ENCODE data around the gene RXRG.
A peak's percentile ranks its signal among the peaks of the same experiment; 100 is the strongest.

Gene RXRG

DNA sequence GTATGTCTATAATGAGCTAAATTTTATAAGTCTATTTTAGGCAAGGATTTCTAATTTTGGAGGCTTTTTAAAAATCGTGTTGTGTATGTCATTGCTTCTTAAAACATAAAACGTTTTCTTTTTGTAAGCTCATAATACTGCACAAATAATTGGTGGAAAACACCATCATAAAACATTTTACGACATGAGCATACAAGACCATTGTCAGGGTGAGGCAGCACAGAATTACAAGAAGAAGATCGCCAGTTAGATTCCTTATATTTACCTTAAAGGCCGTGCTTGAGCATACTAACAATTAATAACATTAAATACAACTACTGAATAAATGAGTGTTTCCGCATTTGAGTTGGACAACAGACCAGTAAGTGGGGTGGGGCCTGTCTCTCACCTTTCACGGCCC lies 69.3 kb downstream of the RXRG start:
- peaks cover 17% of the 10 kb centered on the region for H3K4me1 Mint-ChIP-seq
- H3K36me3 Mint-ChIP-seq, result no peaks in the 10 kb centered on the region
- H3K27me3 Mint-ChIP-seq, result peaks cover 56% of the 10 kb centered on the region
- no peak overlapping the region for H3K27ac Mint-ChIP-seq
- H3K4me3 Mint-ChIP-seq, result peak overlapping the region; percentile 50
- H3K9me3 Mint-ChIP-seq, result no peaks in the 10 kb centered on the region

GRCh38 chr1:165371588-165372225 lies 73.2 kb downstream of the RXRG start:
- H3K4me3 Mint-ChIP-seq, result no peak overlapping the region
- H3K27me3 Mint-ChIP-seq, result peaks cover 69% of the 10 kb centered on the region
- H3K4me1 Mint-ChIP-seq, result peaks cover 11% of the 10 kb centered on the region
- H3K9me3 Mint-ChIP-seq, result no peaks in the 10 kb centered on the region
- peaks cover 2% of the 10 kb centered on the region for H3K36me3 Mint-ChIP-seq
- H3K27ac Mint-ChIP-seq, result no peak overlapping the region

- Mint-ChIP-seq H3K9me3 (no peaks in the 10 kb centered on the region), H3K4me3 (no peak overlapping the region), H3K27me3 (peaks cover 59% of the 10 kb centered on the region), H3K4me1 (no peaks in the 10 kb centered on the region), H3K36me3 (peaks cover 2% of the 10 kb centered on the region), H3K27ac (no peak overlapping the region)
Observed at GRCh38 chr1:165369255-165369848, 75.6 kb downstream of the RXRG start.

DNA sequence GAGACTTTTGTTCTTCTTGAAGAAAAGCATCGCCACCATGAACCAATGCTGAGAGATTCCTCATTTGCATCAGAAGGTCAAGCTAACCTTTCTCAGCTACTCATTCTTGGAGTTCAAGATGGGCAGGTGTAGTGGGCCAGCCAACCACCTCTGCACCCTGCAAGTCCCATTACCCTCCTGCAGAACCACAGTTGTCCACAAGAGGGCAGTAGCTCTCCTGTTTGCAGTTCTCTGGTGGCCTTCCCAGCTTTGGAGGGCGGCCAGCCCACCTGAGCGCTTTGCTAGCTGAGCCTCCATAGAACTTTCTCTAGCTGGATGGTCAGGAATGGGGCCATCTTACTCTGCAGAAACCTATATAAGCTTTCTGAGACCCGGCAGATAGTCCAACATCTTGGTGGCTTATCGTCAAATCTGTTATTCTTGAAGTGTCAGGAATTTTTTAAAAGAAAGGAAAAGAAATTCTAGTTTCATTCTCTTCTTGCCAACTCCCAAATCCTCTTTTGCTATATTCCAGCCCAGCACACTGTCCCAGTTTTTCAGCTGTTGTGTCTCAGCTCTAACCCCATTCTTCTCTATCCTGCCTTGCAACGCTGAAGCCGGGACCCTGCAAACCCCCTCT lies 77.4 kb downstream of the RXRG start:
- Mint-ChIP-seq H3K9me3 (no peaks in the 10 kb centered on the region), H3K27me3 (peaks cover 54% of the 10 kb centered on the region), H3K36me3 (peaks cover 2% of the 10 kb centered on the region), H3K4me1 (no peaks in the 10 kb centered on the region), H3K27ac (no peak overlapping the region), H3K4me3 (no peak overlapping the region)

- peaks cover 2% of the 10 kb centered on the region for H3K36me3 Mint-ChIP-seq
- H3K9me3 Mint-ChIP-seq, result no peaks in the 10 kb centered on the region
- no peaks in the 10 kb centered on the region for H3K4me1 Mint-ChIP-seq
- H3K27me3 Mint-ChIP-seq, result peaks cover 44% of the 10 kb centered on the region
- H3K27ac Mint-ChIP-seq, result no peak overlapping the region
- H3K4me3 Mint-ChIP-seq, result no peak overlapping the region
Observed at GRCh38 chr1:165365341-165365740, 79.6 kb downstream of the RXRG start.

DNA sequence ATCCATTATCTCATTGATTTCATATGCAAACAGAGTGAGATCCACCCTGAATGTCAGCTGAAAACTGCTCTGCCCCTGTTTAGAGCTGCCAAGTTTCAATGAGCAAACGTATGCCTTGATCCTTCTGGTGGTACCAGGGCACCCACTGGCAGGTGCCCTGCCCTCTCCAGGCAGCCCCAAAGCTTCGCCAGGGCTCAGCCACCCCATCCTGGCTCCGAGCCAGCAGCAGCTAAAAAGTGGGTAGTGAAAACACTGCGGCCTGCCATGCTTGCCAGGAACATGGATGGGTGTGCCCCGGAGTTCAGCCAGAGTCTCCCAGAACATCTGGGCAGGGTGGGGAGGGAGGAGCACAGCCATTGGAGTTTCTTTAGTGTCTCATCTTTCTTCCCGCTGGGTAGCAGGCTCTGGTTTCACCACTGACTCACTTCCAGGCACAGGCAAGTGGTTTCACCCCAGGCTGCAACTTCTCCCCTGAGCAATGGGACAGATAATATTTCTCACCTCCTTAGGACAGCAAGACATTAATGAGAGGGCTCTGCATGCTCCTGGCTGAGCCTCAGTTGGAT lies 80.3 kb downstream of the RXRG start:
- Mint-ChIP-seq H3K9me3 (no peaks in the 10 kb centered on the region), H3K4me3 (no peak overlapping the region), H3K27ac (no peak overlapping the region), H3K27me3 (peaks cover 46% of the 10 kb centered on the region), H3K36me3 (no peaks in the 10 kb centered on the region), H3K4me1 (no peaks in the 10 kb centered on the region)

DNA sequence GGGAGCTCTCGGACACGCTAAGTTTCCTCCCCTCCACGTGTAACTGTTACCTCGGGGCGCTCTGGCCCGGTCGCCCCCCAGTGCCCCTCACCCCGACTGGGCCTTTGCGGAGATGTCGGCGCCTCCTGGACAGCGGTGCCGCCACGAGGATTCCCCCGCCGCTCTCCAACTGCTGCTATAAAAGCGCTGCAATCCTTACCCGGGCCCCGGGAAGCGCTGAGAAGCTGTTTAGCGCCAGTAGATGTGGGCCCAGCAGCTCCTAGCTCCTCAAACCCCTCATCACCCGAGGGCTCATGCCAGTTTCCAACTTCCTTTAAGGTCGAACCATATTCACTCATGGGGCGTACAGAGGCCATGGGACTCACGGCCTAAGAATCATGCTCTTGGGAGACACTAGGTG lies 88.0 kb downstream of the RXRG start:
- Mint-ChIP-seq H3K36me3 (no peaks in the 10 kb centered on the region), H3K9me3 (no peaks in the 10 kb centered on the region), H3K4me3 (no peak overlapping the region), H3K27ac (no peak overlapping the region), H3K27me3 (peaks cover 54% of the 10 kb centered on the region), H3K4me1 (peaks cover 5% of the 10 kb centered on the region)

DNA sequence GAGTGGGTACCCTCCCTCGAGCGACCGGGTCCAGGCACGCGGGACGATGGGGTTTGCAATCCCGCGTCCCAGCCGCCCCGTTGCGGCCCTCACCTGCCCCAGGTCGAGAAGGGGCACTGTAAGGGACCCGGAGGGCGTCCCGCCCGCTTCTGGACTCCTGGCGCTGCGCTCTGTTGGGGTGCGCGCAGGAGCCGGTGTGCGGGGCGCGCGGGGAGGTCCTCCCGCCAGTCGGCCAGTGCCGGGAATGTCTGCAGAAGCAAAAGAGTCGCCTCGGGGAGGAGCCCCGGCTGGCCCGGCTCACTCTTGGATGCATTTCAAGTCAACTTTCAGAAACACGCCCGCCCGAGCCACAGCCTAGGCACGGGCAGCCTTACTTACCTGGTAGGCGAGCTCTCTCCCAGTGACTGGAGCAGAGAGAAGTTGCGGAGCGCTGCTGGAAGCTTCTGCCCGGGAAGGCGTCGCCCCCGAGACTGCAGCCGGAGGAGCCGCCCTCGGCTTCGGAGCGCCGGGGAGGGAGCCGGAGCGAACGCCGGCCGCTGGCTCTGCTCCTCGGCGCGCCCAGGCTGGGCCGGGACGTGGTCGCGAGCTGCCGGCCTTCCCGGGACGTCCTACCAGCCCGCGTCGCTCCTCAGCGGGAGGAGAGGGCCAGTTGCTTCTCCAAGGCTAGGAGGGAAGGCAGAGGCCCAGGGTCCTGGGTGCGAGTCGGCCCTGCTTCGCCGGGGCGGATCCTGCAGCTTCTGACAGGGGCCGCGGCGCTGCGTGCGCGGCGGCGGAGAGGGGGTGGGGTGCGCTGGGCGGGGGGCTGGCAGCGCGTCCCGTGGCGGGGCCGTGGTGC lies 88.7 kb downstream of the RXRG start, which contains the start of gene LMX1A:
TSS of gene LMX1A (minus strand) at position 739 of the 835 bp plus-strand sequence. CDS start 1,156 bp downstream, outside the sequence.
- no peaks in the 10 kb centered on the region for H3K9me3 Mint-ChIP-seq
- peaks cover 58% of the 10 kb centered on the region for H3K27me3 Mint-ChIP-seq
- H3K4me3 Mint-ChIP-seq, result no peak within 1 kb of the TSS
- H3K27ac Mint-ChIP-seq, result no peak within 1 kb of the TSS
- no peaks in the 10 kb centered on the region for H3K36me3 Mint-ChIP-seq
- peaks cover 5% of the 10 kb centered on the region for H3K4me1 Mint-ChIP-seq

DNA sequence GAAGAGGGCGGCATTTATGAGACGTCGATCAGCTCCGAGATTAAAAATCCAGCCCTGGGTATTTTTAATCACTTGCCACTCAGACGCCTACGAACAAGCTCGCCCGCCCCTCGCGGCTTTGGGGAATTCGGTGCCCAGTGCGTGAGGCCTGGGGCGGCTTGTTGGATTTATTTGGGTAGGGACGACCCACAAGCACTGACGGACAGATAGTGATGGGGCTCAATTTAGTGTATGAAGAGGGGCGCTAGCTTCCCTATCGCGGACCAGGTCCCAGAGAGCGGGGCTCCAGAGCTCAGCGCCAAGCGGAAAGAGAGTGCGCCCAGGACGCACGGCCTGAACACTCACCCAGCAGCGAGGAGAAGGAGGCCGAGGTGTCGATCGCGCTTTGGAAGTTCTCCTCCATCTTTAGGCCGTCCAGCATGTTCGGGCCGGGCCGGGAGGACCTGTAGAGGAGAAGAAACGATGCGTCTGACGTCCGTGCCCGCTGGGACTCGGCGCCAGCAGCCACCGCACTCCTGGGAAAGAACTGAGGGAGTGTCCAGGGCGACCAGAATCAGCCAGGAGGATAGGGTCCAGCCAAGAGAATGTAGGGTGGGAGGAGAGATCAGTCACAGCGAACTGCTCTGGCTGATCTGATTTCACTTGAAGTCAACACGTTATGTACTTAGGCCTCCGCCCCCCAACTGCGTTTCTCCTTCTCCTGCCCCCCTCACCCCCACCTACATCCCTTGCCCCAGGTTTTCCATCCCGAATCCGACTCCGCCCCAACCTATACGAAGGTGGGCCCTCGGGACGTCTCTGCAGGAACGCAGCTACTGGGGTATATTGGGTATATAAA lies 89.6 kb downstream of the RXRG start:
- H3K4me1 Mint-ChIP-seq, result peaks cover 5% of the 10 kb centered on the region
- peaks cover 62% of the 10 kb centered on the region for H3K27me3 Mint-ChIP-seq
- no peak overlapping the region for H3K27ac Mint-ChIP-seq
- no peaks in the 10 kb centered on the region for H3K36me3 Mint-ChIP-seq
- no peak overlapping the region for H3K4me3 Mint-ChIP-seq
- no peaks in the 10 kb centered on the region for H3K9me3 Mint-ChIP-seq

DNA sequence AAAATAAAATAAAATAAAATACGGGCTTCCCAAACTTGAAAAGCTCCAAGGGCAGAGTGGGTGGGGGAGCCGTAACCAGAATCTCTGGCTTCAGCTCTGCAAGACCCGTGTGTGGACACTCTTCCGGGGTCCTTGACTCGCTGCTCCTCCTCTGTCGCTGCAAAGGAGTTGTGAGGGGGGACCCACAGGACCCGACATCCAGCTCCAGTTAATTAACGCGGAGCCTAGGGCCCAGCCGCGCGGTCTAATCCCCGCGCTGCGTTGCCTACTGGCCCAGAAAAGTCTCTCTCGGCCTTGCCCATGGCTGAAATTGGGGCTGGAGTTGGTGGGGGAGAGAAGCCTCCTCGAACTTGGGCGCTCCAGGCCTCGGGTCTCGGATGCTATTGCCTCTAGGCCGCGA lies 90.2 kb downstream of the RXRG start:
- Mint-ChIP-seq H3K4me3 (no peak overlapping the region), H3K4me1 (peaks cover 5% of the 10 kb centered on the region), H3K9me3 (no peaks in the 10 kb centered on the region), H3K36me3 (no peaks in the 10 kb centered on the region), H3K27me3 (peaks cover 62% of the 10 kb centered on the region), H3K27ac (no peak overlapping the region)

DNA sequence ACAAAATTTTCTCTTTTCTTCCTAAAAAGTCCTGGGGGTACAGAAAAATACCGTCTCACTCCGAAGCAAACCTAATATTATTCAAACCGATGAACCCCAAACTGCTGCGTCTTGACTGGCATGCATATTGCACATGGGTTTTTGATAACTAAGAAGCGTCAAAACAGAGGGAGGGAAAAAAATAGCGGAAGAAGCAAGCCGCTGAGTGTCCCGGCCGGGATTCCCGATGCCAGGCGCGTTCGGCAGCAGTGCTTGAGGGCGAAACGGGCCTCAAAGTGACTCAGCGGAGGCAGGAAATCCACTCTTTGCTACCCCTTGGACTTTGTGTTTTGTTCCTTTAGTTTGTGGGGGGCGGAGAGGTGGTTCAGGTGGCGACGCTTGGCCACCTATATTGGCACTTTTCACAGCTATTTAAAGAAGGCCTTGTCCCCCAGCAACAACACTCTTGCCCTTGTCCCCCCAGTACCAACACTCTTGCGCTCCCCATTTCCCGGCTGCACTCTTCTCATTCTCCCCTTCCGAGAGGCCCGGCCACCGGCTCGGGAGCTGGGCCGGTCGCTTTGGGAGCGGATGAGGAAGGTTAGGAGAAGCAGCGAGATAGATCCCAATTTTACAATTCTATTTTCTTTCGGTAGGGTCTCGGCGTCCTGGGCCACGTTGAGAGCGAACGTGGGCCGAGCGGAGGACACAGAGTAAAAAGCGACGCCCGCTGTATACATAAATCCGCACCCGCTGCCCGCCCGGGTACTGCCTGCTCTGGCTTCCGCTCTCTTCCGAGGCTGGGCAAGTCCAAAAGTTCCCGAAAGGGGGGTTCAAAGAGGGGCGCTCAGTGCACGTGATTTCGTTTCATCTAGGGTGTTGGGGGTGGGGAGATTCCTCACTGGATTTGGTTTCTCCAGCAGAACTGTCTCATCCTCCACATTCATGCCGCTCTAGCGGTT lies 90.9 kb downstream of the RXRG start:
- peaks cover 64% of the 10 kb centered on the region for H3K27me3 Mint-ChIP-seq
- no peaks in the 10 kb centered on the region for H3K36me3 Mint-ChIP-seq
- H3K4me1 Mint-ChIP-seq, result peaks cover 5% of the 10 kb centered on the region
- H3K4me3 Mint-ChIP-seq, result no peak overlapping the region
- no peaks in the 10 kb centered on the region for H3K9me3 Mint-ChIP-seq
- no peak overlapping the region for H3K27ac Mint-ChIP-seq

GRCh38 chr1:165352442-165353293 lies 92.3 kb downstream of the RXRG start:
- no peak overlapping the region for H3K4me3 Mint-ChIP-seq
- no peak overlapping the region for H3K27ac Mint-ChIP-seq
- H3K27me3 Mint-ChIP-seq, result peaks cover 64% of the 10 kb centered on the region
- H3K4me1 Mint-ChIP-seq, result peaks cover 5% of the 10 kb centered on the region
- no peaks in the 10 kb centered on the region for H3K9me3 Mint-ChIP-seq
- no peaks in the 10 kb centered on the region for H3K36me3 Mint-ChIP-seq

- H3K4me3 Mint-ChIP-seq, result no peak overlapping the region
- H3K27me3 Mint-ChIP-seq, result peaks cover 63% of the 10 kb centered on the region
- no peak overlapping the region for H3K27ac Mint-ChIP-seq
- H3K4me1 Mint-ChIP-seq, result peaks cover 5% of the 10 kb centered on the region
- no peaks in the 10 kb centered on the region for H3K36me3 Mint-ChIP-seq
- H3K9me3 Mint-ChIP-seq, result no peaks in the 10 kb centered on the region
Observed at GRCh38 chr1:165351863-165352441, 93.0 kb downstream of the RXRG start.

Data from activated naive CD4-positive, alpha-beta T cell treated with anti-CD3 and anti-CD28 coated beads, Interleukin-2, amount 50 U/mL, for 24 hours (primary cell).